ENCODE data around the gene RINT1.

The RINT1 gene

GRCh38 chr7:105599551-105599950, 67.5 kb downstream of the RINT1 start:
- DNase-seq (ENCODE audit: low spot score), result no peak

DNA sequence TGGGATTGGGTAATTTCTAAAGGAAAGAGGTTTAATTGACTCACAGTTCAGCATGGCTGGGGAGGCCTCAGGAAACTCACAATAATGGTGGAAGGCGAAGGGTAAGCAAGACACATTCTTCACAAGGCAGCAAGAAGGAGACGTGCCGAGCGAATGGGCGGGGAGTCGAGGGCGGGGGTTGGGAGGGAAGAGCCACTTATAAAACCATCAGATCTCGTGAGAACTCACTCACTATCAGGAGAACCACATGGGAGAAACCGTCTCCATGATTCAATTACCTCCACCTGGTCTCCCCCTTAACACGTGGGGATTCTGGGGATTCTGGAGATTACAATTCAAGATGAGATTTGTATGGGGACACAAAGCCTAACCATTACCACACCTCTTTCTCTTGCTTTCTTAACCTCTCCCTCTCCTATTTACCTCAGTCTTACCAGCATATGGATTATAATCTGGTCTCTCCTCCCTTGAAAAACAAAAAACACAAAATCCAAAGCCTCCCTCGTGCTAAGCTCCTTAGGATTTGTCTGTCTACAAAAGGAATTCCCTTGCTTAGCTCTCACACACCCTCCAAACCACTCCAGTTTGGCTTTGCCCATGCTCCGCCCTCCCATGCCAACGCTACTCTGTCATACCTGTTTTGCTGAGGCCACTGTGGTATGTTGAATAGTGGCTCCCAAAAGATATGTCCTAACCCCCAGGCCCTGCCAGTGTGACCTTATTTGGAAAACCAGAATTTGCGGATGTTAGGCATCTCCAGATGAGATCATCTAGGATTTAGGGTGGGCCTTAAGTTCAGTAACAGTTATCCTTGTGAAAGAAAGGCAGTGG, 68.9 kb downstream of the RINT1 start:
- DNase-seq (ENCODE audit: low spot score), result peak; percentile 25

DNA sequence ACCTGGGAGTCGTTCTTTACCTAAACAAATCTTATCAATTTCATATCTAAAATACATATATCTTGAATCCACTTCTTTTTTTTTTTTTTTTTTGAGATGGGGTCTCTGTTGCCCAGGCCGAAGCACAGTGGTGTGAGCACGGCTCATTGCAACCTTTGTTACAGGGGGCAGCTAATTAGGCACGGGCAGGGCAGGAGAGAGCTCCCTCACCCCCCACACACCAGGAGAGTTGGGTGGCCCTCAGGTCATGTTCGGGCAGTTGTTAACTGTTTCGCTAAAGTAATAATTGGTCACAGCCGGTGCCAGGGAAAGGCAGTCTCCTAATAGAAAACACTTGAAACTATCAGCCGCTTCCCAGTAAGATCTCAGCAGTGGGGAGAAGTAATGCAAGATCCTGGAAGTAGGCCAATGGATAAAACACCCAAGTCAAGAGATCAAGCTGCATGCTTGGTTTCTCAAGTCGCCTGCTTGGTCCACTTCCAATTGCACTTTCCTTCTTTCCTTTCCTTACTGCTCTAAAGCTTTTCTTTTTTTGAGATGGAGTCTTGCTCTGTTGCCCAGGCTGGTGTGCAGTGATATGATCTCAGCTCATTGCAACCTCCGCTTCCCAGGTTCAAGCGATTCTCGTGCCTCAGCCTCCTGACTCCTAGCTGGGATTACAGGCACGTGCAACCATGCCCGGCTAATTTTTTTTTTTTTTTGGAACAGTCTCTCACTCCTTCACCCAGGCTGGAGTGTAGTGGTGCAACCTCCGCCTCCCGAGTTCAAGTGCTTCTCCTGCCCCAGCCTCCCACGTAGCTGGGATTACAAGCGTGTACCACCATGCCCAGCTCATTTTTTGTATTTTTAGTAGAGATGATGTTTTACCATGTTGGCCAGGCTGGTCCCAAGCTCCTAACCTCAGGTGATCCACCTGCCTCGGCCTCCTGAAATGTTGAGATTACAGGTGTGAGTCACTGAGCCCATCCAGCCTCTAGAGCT, 70.6 kb downstream of the RINT1 start:
- DNase-seq (ENCODE audit: low spot score), result peak; percentile 28

DNA sequence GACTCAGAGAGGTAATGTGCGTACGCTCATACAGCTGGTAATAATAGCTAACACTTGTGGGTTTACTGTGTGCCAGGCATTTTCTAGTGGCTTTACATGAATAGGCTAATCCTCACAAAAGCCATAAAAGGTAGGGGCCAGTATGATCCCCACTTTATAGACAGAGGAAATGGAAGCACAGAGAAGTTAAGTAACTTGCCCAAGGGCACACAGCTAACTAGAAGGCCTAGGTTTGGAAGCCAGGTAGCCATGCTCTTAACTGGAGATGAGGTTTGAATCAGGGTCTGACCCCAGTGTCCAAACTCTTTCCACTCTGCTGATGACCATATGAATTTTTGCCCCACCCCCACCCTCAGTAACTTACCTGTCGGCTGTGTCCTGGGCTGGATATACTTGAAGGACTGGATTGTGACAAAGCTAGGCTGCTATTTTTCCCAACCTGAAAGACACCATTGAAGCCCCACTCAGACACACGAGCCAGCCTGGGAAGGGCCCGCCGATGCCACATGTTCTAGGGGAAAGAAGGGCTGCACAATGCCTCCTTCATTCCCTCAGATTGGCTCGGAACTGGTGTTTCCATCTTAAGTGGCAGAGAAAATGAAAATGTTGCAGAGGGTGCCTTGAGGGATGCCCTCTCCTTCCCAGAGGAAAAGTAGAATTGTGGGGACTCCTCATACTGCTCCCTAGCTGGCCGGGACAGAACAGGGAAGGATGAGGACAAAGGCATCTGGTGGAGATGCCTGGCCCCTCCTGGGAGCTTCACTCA, 78.3 kb downstream of the RINT1 start:
- no peak for DNase-seq (ENCODE audit: low spot score)

DNA sequence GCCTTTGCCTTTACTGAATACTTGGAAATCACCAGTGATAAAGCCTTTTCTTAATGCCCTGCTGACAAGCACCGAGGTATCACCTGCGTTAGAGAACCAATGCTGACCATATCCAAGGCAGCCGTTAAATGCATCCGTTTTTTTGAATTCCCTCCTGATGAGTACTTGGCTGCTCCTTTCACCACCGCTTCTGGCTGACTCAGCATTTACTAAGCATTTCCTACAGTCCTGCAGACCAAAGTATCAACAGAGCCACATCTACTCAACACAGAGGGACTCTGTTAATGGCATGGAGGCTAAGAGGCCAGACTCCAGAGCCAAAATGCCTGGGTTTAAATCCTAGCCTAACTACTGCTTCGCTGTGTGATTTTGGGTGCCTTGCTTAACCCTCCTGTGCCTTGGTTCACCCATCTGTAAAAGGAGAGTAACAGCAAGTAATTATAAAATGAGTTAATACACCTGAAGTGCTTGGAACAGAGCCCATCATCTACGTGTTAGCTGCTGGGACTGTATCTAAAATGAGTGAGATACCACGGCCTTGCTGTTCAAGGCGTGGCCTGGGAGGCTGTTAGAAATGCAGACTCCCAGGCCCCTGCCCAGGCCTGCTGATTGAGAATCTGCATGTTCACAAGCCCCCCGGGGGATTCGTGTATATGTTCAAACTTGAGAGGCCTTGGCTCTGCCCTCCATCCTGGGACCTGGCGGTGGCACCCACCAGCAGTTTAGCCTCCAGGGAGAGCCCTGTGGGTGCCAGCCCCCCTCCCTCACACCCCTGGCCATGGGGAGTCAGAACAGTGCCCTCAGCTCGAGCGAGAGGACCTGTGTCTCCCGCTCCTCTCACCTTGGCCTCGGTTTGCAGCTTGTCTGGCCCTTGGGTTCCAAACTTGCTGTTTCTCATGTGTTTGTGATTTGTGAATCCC, 80.1 kb downstream of the RINT1 start:
- no peak for DNase-seq (ENCODE audit: low spot score)

DNA sequence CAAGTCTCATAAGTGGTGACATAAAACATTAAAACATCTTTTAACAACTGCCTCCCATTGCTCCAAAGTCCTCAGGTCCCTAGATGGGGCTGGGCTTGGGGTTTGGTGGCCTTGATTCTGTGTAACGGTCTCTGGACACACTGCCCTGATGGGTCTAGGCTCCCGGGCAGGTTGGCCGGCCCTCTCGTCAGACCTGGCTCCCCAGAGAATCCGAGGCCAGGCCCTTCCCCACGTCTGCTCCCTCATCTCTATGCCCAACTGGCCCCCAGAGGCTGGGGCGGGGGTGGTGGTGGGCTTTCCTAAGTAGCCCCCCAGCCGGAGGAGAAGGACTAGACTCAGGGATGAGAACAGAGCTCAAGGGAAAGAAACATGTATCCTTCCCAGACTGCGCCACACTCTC, 80.8 kb downstream of the RINT1 start:
- no peak for DNase-seq (ENCODE audit: low spot score)

GRCh38 chr7:105613611-105614330, 81.8 kb downstream of the RINT1 start:
- no peak for DNase-seq (ENCODE audit: low spot score)

DNA sequence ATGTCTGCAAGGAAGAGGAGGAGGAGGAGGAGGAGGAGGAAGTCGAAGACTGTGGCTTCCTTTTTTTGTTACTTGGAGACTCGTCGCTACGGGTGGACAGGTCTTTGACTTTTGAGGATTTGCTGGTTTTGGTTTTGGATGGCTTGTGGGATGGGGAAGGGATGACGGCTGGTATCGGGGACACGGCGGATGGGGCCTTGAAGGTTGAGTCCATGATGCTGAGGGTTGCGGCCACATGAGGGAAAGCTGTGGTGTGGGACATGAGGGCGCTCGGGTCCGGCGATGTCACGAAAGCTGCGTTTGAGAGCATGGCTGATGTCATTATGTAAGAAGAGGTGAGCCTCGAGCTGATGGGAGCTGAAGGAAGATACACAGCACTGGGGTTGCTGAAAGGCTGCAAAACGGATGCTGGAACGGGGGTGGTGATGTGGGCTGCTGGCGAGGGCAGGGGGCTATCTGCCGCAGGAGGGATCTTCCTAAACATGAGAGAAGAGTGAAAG, 82.4 kb downstream of the RINT1 start:
- DNase-seq (ENCODE audit: low spot score), result no peak
